Astrocyte (in vitro differentiated cells and primary cell): ENCODE results near the gene PRR36.

Experiments
- EZH2 ChIP-seq: IDR thresholded peaks from 2 replicates; pipeline ENCODE4 v1.6.1; 2012; ENCODE audit warnings: mild to moderate bottlenecking, low read length, inconsistent platforms; ENCODE audit not compliant: insufficient read depth
- TF ChIP-seq, protein P1 (sequence below): IDR thresholded peaks from 2 replicates; pipeline ENCODE4 v1.5.1; 2011; ENCODE audit warnings: low read depth, mild to moderate bottlenecking, inconsistent platforms, low read length, moderate library complexity; ENCODE audit not compliant: insufficient read depth

DNA sequence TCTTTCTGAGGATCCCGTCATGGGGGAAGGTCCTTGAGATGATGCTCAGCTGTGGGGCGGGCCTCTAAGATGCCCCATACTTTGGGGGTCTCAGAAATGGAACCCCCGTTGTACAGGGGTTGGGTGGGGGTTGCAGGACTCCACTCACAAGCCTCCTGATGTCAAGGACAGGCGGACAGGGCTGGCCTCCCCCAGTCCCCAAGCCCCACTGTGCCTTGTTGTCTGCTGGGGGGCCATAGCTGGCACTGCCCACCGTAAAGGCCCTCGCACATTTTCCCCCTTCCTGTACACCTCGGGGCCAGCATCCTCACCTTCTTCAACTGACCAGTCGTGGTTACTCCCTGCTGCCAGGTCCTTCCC, 48.6 kb upstream of the PRR36 start:
- TF ChIP-seq, protein P1, sequence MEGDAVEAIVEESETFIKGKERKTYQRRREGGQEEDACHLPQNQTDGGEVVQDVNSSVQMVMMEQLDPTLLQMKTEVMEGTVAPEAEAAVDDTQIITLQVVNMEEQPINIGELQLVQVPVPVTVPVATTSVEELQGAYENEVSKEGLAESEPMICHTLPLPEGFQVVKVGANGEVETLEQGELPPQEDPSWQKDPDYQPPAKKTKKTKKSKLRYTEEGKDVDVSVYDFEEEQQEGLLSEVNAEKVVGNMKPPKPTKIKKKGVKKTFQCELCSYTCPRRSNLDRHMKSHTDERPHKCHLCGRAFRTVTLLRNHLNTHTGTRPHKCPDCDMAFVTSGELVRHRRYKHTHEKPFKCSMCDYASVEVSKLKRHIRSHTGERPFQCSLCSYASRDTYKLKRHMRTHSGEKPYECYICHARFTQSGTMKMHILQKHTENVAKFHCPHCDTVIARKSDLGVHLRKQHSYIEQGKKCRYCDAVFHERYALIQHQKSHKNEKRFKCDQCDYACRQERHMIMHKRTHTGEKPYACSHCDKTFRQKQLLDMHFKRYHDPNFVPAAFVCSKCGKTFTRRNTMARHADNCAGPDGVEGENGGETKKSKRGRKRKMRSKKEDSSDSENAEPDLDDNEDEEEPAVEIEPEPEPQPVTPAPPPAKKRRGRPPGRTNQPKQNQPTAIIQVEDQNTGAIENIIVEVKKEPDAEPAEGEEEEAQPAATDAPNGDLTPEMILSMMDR = no peak
- no peak for TF ChIP-seq EZH2
